CD1c-positive myeloid dendritic cell (primary cell): ENCODE measurements around the gene GLCE.
"Not testable (repeated sequence)": the region's sequence is repeated elsewhere in the genome, so short reads cannot be mapped to it uniquely, and the experiment has no call there.

Experiments used
- DNase-seq: peaks from one replicate; pipeline ENCODE4 v3.0.0-alpha.2; 2016; ENCODE audit errors: extremely low spot score

The GLCE gene

GRCh38 chr15:69135499-69135898 is 24.9 kb upstream of the GLCE start:
- DNase-seq = no peak

GRCh38 chr15:69138963-69139362 is 21.5 kb upstream of the GLCE start:
- DNase-seq = no peak

GRCh38 chr15:69140306-69140705 is 20.1 kb upstream of the GLCE start:
- no peak for DNase-seq

DNA sequence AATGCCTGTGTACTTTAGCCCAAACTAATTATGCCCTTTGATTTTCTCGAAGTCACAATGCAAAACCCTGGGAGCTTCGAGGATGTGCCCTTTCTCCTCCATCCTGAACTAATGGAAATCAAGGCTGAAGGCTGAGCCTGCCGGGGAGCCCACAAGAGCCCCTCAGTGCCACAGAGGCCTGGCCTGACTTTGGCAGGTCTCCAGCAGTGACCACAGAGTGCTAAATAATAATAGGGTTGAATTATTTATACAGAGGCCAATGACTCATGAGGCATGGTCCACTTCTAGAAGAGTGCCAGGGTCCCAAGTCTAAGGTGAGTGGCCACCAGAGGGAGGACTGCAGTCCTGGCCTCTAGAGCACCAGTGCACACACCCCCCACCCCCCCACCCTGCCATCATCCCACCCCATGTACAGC is 19.1 kb upstream of the GLCE start:
- DNase-seq = no peak

- DNase-seq = no peak
Measured at GRCh38 chr15:69141833-69142232, 18.6 kb upstream of the GLCE start.

- DNase-seq = no peak
Measured at GRCh38 chr15:69143756-69144436, 16.5 kb upstream of the GLCE start.

- DNase-seq = no peak
Measured at GRCh38 chr15:69144530-69144929, 15.9 kb upstream of the GLCE start.

DNA sequence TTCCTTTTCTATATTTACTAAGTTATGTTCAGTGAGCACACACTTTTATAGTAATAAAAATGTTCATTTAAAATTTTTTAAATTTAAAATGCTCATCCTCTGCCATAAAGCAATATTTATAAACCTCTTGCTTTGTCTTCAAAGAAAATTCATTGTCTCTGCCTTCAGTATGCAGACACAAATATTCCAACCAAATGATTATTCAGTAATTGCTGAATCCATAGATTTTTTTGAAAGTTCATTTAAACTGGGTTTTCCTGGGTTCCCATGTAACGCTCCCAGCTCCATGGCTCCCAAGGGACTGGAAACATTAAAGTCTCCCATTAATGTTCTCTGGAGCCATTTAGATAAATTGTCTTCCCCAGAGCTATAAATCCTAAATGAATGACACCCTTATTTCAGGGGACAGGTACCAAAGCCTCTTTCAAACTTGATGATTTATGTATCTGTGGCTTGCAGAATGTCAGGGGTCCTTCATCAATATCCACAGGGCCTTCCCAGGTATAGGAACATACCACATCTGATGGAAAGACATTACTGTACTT is 15.2 kb upstream of the GLCE start:
- DNase-seq = no peak

DNA sequence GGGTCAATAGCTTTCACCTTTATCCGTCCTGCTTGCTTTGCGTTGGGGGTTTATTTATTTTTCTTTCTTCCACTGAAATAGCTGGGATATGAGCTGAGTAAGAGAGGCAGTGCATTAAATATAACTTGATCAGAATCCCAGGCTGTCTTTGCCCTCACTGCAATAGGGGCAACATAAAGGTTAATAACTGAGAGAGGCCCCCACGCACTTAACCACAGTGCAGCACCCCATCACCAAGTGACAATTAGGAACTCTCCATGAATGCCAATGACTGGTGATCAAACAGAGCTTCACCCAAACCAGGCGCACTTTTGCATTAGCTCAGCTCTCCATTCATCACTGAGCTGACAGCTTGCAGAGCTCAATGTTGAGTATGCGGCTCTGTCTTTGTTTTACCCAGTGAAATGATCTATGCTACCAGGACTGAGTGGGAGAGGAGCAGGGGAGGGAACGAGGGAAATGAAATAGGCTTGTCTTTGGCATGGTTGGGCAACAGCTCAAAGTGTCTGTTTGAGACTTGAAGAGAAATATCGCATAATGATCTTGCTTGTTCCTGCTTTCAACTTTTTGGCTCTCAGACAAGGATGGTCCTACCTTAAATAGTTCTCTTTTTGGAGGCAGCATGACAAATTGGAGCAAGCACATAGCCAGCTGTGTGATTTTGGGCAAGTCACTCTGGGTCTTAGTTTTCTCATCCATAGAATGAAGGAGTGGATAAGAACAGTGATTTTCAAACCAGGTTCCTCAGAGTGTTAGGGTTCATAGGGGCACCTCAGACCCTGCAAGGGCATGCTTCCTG is 14.5 kb upstream of the GLCE start:
- DNase-seq = no peak

GRCh38 chr15:69146724-69147435 is 13.6 kb upstream of the GLCE start:
- DNase-seq = no peak

- DNase-seq = no peak
Measured at GRCh38 chr15:69148465-69148864, 12.0 kb upstream of the GLCE start.

DNA sequence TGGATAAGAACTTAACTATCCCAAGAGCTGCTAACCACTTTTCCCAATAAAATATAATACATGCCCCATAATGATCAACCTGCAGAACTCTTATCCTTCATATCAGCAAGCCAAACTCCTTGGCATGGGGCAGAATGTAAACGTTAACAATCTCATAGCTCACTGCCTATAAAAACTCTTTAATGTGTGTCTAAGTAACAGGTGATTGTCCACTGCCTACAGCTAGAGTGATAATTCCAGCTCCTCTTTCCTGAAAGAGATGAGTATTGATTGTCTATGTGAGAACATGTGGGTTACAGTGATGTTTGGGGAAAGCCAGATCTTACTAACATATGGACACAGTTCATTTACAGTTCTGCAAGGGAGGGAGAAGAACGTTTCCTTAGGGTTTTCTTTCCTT is 11.3 kb upstream of the GLCE start:
- DNase-seq = no peak

DNA sequence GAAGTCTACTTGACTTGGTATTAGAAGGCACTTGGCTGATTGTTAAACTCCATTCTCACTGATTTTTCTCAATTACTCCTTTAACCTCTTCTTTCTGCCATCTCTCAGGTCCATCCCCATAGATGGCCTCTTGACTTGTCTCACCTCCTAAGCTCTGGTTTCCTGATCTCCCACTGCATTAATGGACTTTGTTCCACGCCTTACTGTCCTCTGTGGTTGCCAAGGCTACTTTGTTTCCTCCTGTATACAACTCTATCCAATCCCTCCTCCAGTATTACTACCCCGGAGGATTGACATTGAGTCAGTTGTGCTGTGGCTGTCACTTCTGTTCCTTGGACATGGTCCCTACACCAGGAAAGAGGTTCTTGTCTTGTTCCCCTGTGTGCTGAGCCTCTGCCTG is 10.6 kb upstream of the GLCE start:
- no peak for DNase-seq

DNA sequence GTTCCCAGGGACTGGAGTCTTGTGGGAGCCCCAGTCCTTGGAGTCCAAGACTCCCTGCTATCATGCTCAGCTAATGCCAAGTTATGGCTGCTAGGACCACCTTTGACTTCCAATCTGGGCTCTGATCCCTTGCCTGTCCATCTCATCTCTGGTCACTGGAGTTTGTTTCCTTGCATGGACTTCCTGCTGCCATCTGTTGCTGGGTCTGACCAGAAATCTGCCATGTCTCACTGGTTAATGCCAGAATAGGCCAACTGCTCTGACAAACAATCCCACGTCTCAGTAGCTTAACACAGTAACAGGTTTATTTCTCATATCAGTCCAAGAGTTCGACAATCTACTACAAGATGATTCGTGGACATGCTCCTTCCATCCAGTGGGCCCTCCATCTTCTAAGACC is 10.1 kb upstream of the GLCE start:
- no peak for DNase-seq

GRCh38 chr15:69150841-69151240 is 9.6 kb upstream of the GLCE start:
- DNase-seq = no peak

- no peak for DNase-seq
Measured at GRCh38 chr15:69153046-69153445, 7.4 kb upstream of the GLCE start.

GRCh38 chr15:69153587-69153986 is 6.8 kb upstream of the GLCE start:
- DNase-seq = not testable (repeated sequence)

GRCh38 chr15:69154078-69154477 is 6.4 kb upstream of the GLCE start:
- no peak for DNase-seq

GRCh38 chr15:69154684-69155083 is 5.8 kb upstream of the GLCE start:
- DNase-seq = peak; percentile 26

GRCh38 chr15:69156736-69157381 is 3.6 kb upstream of the GLCE start:
- DNase-seq = no peak

DNA sequence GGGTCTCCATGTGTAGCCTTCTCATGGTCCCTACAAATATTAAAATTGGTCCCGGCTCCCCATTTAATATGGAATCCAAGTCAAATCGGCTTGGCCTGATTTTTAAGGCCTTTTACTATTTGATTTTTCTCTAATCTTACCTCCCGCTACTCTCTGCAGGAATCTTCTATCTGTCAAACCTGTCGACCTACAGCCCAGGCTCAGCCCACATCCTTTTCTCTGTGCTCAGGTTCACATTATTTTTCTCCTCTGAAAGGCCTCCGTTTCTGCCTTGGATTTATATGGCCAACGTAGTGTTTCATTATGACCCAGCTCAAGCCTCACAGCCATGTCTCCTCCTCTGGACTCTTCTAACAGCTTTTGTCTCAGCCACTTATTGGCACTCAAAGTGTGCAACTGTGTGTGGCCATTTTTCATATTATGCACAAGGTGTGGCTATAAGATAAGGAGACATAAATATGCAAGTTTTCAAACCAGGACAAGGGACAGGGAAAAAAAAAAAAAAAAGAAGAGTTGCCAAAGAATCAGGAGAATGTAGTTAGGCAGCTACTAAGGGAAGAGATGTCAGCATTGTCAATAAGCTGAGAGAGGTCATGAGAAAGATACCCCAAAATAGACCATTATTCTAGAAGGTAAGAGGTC is 2.1 kb upstream of the GLCE start:
- DNase-seq = no peak

DNA sequence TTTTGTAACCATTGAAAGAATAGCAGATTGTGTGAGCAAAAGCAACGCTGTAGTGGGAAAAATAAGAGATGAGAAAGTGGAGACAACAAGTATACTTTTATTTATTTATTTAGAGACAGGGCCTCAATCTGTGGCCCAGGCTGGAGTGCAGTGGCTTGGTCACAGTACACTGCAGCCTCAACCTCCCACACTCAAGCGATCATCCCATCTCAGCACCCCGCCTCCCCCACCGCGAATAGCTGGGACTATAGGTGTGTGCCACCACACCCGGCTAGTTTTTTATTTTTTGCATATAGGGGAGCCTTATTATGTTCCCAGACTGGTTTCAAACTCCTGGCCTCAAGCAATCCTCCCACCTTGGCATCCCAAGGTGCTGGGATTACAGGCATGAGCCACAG is 1.6 kb upstream of the GLCE start:
- DNase-seq = no peak
